SK-N-SH (cell line): ENCODE results near the gene CDH18. TPM values are rescaled to one million over a fixed set of nuclear protein-coding genes. Genes with fewer than 3 reads are reported as not detected.
A peak's percentile ranks its signal among the peaks of the same experiment; 100 is the strongest.

ENCODE experiments used
- CTCF ChIA-PET: fragments of 300-600, 350-600 bp; formaldehyde crosslinking; extraction: SDS; loops from one replicate; lab custom pipeline; 2021; lab: Yijun Ruan, JAX
- POLR2A ChIA-PET: fragments of 350-600 bp; sonication (Branson Sonifier 250); formaldehyde crosslinking; extraction: SDS; loops from one replicate; lab custom pipeline; 2020; ENCODE audit warnings: antibody characterized with exemption, inconsistent platforms; lab: Yijun Ruan, JAX
- DNase-seq: peaks from one replicate; pipeline ENCODE4 v3.0.0; 2012
- H2AFZ ChIP-seq: fragments of 200-600 bp; sonication (generic); 2 replicates; pipeline ENCODE4 v1.8.1; 2016; ENCODE audit warnings: antibody characterized with exemption, mild to moderate bottlenecking, low read depth
- H3F3A ChIP-seq: fragments of 200-600 bp; sonication (generic); replicated peaks from 2 replicates; pipeline ENCODE3; 2016; ENCODE audit warnings: antibody characterized with exemption, mild to moderate bottlenecking; ENCODE audit not compliant: insufficient read depth
- H3K27ac ChIP-seq, 2 experiments: fragments of 200-500 bp in 1 of 2; fragments of 200-600 bp in 1 of 2; sonication (Bioruptor generic) in 1 of 2; sonication (generic), shearing (Covaris generic) in 1 of 2; 2 replicates each; pipeline versions ENCODE4 v1.5.1 to v1.6.1; 2014 to 2016; ENCODE audit warnings: low read depth in 2 of 2, inconsistent platforms in 1 of 2, low read length in 1 of 2, mild to moderate bottlenecking in 1 of 2, mixed read lengths in 1 of 2
- H3K27me3 ChIP-seq: fragments of 200-600 bp; sonication (generic), shearing (Covaris generic); 2 replicates; pipeline ENCODE4 v1.6.1; 2016; ENCODE audit warnings: mixed run types; ENCODE audit not compliant: insufficient read depth
- H3K36me3 ChIP-seq, 2 experiments: fragments of 200-500 bp in 1 of 2; fragments of 200-600 bp in 1 of 2; sonication (Bioruptor generic) in 1 of 2; sonication (generic) in 1 of 2; replicated peaks in 1 of 2; 2 replicates each; pipeline versions ENCODE3 to v1.5.1; 2014 to 2016; ENCODE audit warnings: low read length in 1 of 2, mild to moderate bottlenecking in 1 of 2; ENCODE audit not compliant: insufficient read depth in 2 of 2, control insufficient read depth in 1 of 2
- H3K4me1 ChIP-seq, 2 experiments: fragments of 200-500 bp in 1 of 2; fragments of 200-600 bp in 1 of 2; sonication (Bioruptor generic) in 1 of 2; sonication (generic), shearing (Covaris generic) in 1 of 2; 2 replicates each; pipeline versions ENCODE4 v1.5.1 to v1.6.1; 2014 to 2016; ENCODE audit warnings: low read depth in 1 of 2, low read length in 1 of 2, mixed run types in 1 of 2; ENCODE audit not compliant: insufficient read depth in 2 of 2, control insufficient read depth in 1 of 2
- H3K4me2 ChIP-seq: fragments of 200-600 bp; sonication (generic), shearing (Covaris generic); 2 replicates; pipeline ENCODE4 v1.6.1; 2017; ENCODE audit warnings: mixed run types
- H3K4me3 ChIP-seq, 2 experiments: fragments of 200-500 bp in 1 of 2; fragments of 200-600 bp in 1 of 2; sonication (Bioruptor generic) in 1 of 2; sonication (generic), shearing (Covaris generic) in 1 of 2; 2 replicates each; pipeline versions ENCODE4 v1.5.1 to v1.8.1; 2014 to 2016; ENCODE audit warnings: low read depth in 2 of 2, inconsistent platforms in 1 of 2, low read length in 1 of 2, mild to moderate bottlenecking in 1 of 2, mixed read lengths in 1 of 2, moderate library complexity in 1 of 2
- H3K79me2 ChIP-seq: fragments of 200-600 bp; sonication (generic); 2 replicates; pipeline ENCODE4 v1.8.1; 2017; ENCODE audit warnings: mild to moderate bottlenecking; ENCODE audit not compliant: insufficient read depth
- H3K9ac ChIP-seq: fragments of 200-600 bp; sonication (generic); 2 replicates; pipeline ENCODE4 v1.6.1; 2017; ENCODE audit warnings: mixed run types
- H3K9me2 ChIP-seq: fragments of 200-600 bp; sonication (generic); 2 replicates; pipeline ENCODE4 v1.6.1; 2017; ENCODE audit warnings: mixed run types
- H3K9me3 ChIP-seq: fragments of 200-600 bp; sonication (generic); 2 replicates; pipeline ENCODE4 v1.6.1; 2017; ENCODE audit warnings: mixed run types, mild to moderate bottlenecking, moderate library complexity
- H4K20me1 ChIP-seq: fragments of 200-600 bp; sonication (generic); 2 replicates; pipeline ENCODE4 v1.6.1; 2017; ENCODE audit warnings: mild to moderate bottlenecking, mixed run types; ENCODE audit not compliant: insufficient read depth
- CHD2 ChIP-seq: fragments of 150-350 bp; IDR thresholded peaks from 2 replicates; pipeline ENCODE4 v1.6.1; 2018; ENCODE audit warnings: low read length; ENCODE audit not compliant: partially characterized antibody
- EZH2phosphoT487 ChIP-seq: fragments of 200-600 bp; sonication (generic); IDR thresholded peaks from 2 replicates; pipeline ENCODE4 v1.6.1; 2017; ENCODE audit warnings: low read depth, mixed run types, mild to moderate bottlenecking, antibody characterized with exemption, moderate library complexity, borderline replicate concordance
- IRF3 ChIP-seq: fragments of 150-350 bp; IDR thresholded peaks from 2 replicates; pipeline ENCODE4 v1.6.1; 2016; ENCODE audit warnings: mild to moderate bottlenecking, low read depth, low read length
- JUND ChIP-seq: IDR thresholded peaks from 2 replicates; pipeline ENCODE4 v1.4.0; 2012
- MEF2A ChIP-seq: IDR thresholded peaks from 2 replicates; pipeline ENCODE4 v1.4.0; 2012; ENCODE audit warnings: low read depth, borderline replicate concordance
- PBX3 ChIP-seq: IDR thresholded peaks from 2 replicates; pipeline ENCODE4; 2012
- POLR2AphosphoS5 ChIP-seq: IDR thresholded peaks from 2 replicates; pipeline ENCODE4 v1.6.1; 2012; ENCODE audit warnings: low read depth, low read length
- RFX5 ChIP-seq: IDR thresholded peaks from 2 replicates; pipeline ENCODE4 v1.6.1; 2012; ENCODE audit warnings: mild to moderate bottlenecking, improper control_type of control experiment, low read length
- SIN3A ChIP-seq: IDR thresholded peaks from 2 replicates; pipeline ENCODE4 v1.6.1; 2012; ENCODE audit warnings: low read depth, mild to moderate bottlenecking, low read length, moderate library complexity, borderline replicate concordance
- TEAD4 ChIP-seq: IDR thresholded peaks from 2 replicates; pipeline ENCODE4 v1.4.0; 2012; ENCODE audit warnings: mild to moderate bottlenecking, borderline replicate concordance; ENCODE audit not compliant: insufficient read depth
- ZBTB33 ChIP-seq: IDR thresholded peaks from 2 replicates; pipeline ENCODE4 v1.4.0; 2012; ENCODE audit warnings: low read depth, borderline replicate concordance
- WGBS: methylation state at CpG from one replicate; pipeline ENCODE4 v1.1.6; 2017; ENCODE audit warnings: low lambda C conversion rate; 5-methylcytosine and 5-hydroxymethylcytosine counted together
- polyA plus RNA-seq, 3 experiments: library from polyadenylated mRNA; depleted of rRNA; stranded (reverse); fragments of >200 nt; gene quantifications; 2 replicates each; pipeline ENCODE4 v1.2.3, GENCODE V29; 2012

CDH18 gene
- polyA plus RNA-seq, 1 of the 3 experiments (the other 2 are of a cell fraction): 6.0 TPM

- H3K9me2 ChIP-seq: no peaks in the 10 kb centered on the region
- CTCF ChIA-PET: no interaction called here
- H3K4me1 ChIP-seq: no peaks in the 10 kb centered on the region
- no peak overlapping the region for H3K27ac ChIP-seq
- TF ChIP-seq RFX5: no peak
- H3K4me2 ChIP-seq: no peak overlapping the region
- 45% methylated on average over 2 of the region's 2 CpGs for WGBS
- no peaks in the 10 kb centered on the region for H3F3A ChIP-seq
- no peaks in the 10 kb centered on the region for H3K79me2 ChIP-seq
- H2AFZ ChIP-seq: no peak overlapping the region
- no peaks in the 10 kb centered on the region for H3K27me3 ChIP-seq
- DNase-seq: no peak
- H3K36me3 ChIP-seq: peaks cover 0 to 5% of the 10 kb centered on the region in 2 experiments
- H3K9me3 ChIP-seq: no peaks in the 10 kb centered on the region
- H3K9ac ChIP-seq: no peak overlapping the region
- POLR2A ChIA-PET: no interaction called here
- no peaks in the 10 kb centered on the region for H4K20me1 ChIP-seq
- no peak overlapping the region for H3K4me3 ChIP-seq
Observed at GRCh38 chr5:19538607-19539006, 449.4 kb downstream of the CDH18 start.

- H4K20me1 ChIP-seq: no peaks in the 10 kb centered on the region
- H3K27ac ChIP-seq: no peak overlapping the region
- H3K36me3 ChIP-seq: no peaks in the 10 kb centered on the region
- H3K27me3 ChIP-seq: no peaks in the 10 kb centered on the region
- ChIA-PET POLR2A (no interaction called here), CTCF (no interaction called here)
- H3K4me1 ChIP-seq: no peaks in the 10 kb centered on the region
- no peak for DNase-seq
- H3K9me2 ChIP-seq: no peaks in the 10 kb centered on the region
- H3K9me3 ChIP-seq: no peaks in the 10 kb centered on the region
- H2AFZ ChIP-seq: 0 out of 2 replicates have a peak overlapping the region, but pooled peaks have one; percentile 14
- no peaks in the 10 kb centered on the region for H3F3A ChIP-seq
- WGBS: 24% methylated on average over 4 of the region's 4 CpGs
- no peaks in the 10 kb centered on the region for H3K79me2 ChIP-seq
- H3K9ac ChIP-seq: no peak overlapping the region
- no peak for TF ChIP-seq POLR2AphosphoS5
- no peak for TF ChIP-seq JUND
- H3K4me2 ChIP-seq: no peak overlapping the region
- H3K4me3 ChIP-seq: no peak overlapping the region
Observed at GRCh38 chr5:19536387-19536786, 451.6 kb downstream of the CDH18 start.

GRCh38 chr5:19534751-19535150 lies 453.2 kb downstream of the CDH18 start:
- POLR2A ChIA-PET: no interaction called here
- CTCF ChIA-PET: no interaction called here
- WGBS: 43% methylated on average over 1 of the region's 1 CpG

More at GRCh38 chr5:19534751-19535150, 453.2 kb downstream of the CDH18 start:
- H3K79me2 ChIP-seq: no peaks in the 10 kb centered on the region
- no peak overlapping the region for H3K27ac ChIP-seq
- no peaks in the 10 kb centered on the region for H3K4me1 ChIP-seq
- no peak overlapping the region for H3K4me3 ChIP-seq
- no peak overlapping the region for H3K4me2 ChIP-seq
- no peaks in the 10 kb centered on the region for H4K20me1 ChIP-seq
- no peaks in the 10 kb centered on the region for H3K9me2 ChIP-seq
- TF ChIP-seq SIN3A (no peak), IRF3 (no peak), MEF2A (no peak), TEAD4 (no peak), ZBTB33 (no peak), CHD2 (no peak), EZH2phosphoT487 (no peak), PBX3 (no peak)
- H3K36me3 ChIP-seq: no peaks in the 10 kb centered on the region
- no peak overlapping the region for H3K9ac ChIP-seq
- no peaks in the 10 kb centered on the region for H3F3A ChIP-seq
- H2AFZ ChIP-seq: no peak overlapping the region
- DNase-seq: no peak
- H3K9me3 ChIP-seq: no peaks in the 10 kb centered on the region
- no peaks in the 10 kb centered on the region for H3K27me3 ChIP-seq
